Lower leg skin (tissue), 3 donors: ENCODE results near the gene SEMA6A.

Source experiments
- CTCF ChIP-seq, 3 donors: fragments of 450-650 bp; IDR thresholded peaks; one replicate each; pipeline ENCODE4 v1.5.1; 2016; ENCODE audit warnings: antibody characterized with exemption in 3 of 3, mild to moderate bottlenecking in 3 of 3, moderate library complexity in 2 of 3
- POLR2A ChIP-seq, 2 donors: fragments of 450-650 bp; IDR thresholded peaks; one replicate each; pipeline ENCODE4 v1.6.1; 2016 to 2017; ENCODE audit warnings: antibody characterized with exemption in 2 of 2, mild to moderate bottlenecking in 1 of 2, moderate library complexity in 1 of 2

GRCh38 chr5:116478491-116478890, 96.1 kb downstream of the SEMA6A start:
- TF ChIP-seq CTCF (IDR thresholded peaks at IDR 0.05) (no peak), POLR2A (IDR thresholded peaks at IDR 0.05) (no peak)
